Panc1 (cell line): ENCODE measurements around the gene CELF2. TPM values are rescaled to one million over a fixed set of nuclear protein-coding genes. Genes with fewer than 3 reads are reported as not detected.

Experiments
- ATAC-seq: fragments of 200-7000 bp; cut with Tn5 transposase; 2 replicates; pipeline ENCODE4 v1.9.1; 2020; ENCODE audit warnings: mild to moderate bottlenecking, moderate library complexity
- BruUV-seq: library from RNA; stranded (reverse); fragments of 400-500 nt; replicated peaks from 2 replicates; lab custom pipeline; 2021; lab: Mats Ljungman, UMichigan
- CTCF ChIA-PET: fragments of 300-600 bp; sonication (Branson Sonifier 250); formaldehyde crosslinking; loops from one replicate; lab custom pipeline; 2022; ENCODE audit warnings: antibody characterized with exemption; lab: Charles Lee
- POLR2A ChIA-PET: fragments of 300-600 bp; sonication (Branson Sonifier 250); formaldehyde crosslinking; loops from one replicate; lab custom pipeline; 2022; ENCODE audit warnings: antibody characterized with exemption; lab: Charles Lee
- DNase-seq: peaks from one replicate; pipeline ENCODE4 v3.0.0-alpha.2; 2010; ENCODE audit warnings: low read depth, low spot score
- H3K27ac ChIP-seq: 2 replicates; pipeline ENCODE4 v1.5.1; 2011; ENCODE audit warnings: mild to moderate bottlenecking, low read length, inconsistent platforms
- H3K27me3 ChIP-seq: fragments of 200-500 bp; sonication (Bioruptor generic); 2 replicates; pipeline ENCODE4 v1.6.0; 2014; ENCODE audit warnings: low read length, inconsistent platforms; ENCODE audit not compliant: control insufficient read depth, insufficient read depth
- H3K36me3 ChIP-seq: fragments of 200-500 bp; sonication (Bioruptor generic); 2 replicates; pipeline ENCODE4 v1.5.1; 2014; ENCODE audit warnings: inconsistent platforms, mild to moderate bottlenecking, low read length, moderate library complexity; ENCODE audit not compliant: control insufficient read depth, insufficient read depth
- H3K4me1 ChIP-seq: 2 replicates; pipeline ENCODE4 v1.5.1; 2011; ENCODE audit warnings: inconsistent platforms, mild to moderate bottlenecking, low read length, moderate library complexity; ENCODE audit not compliant: control insufficient read depth, insufficient read depth
- H3K4me3 ChIP-seq, 2 experiments: 2 replicates each; pipeline ENCODE4 v1.5.1; 2011 to 2012; ENCODE audit warnings: low read depth in 2 of 2, low read length in 2 of 2, mild to moderate bottlenecking in 2 of 2, inconsistent platforms in 1 of 2, moderate library complexity in 1 of 2
- H3K9me3 ChIP-seq: fragments of 200-500 bp; sonication (Bioruptor generic); 2 replicates; pipeline ENCODE4 v1.5.1; 2014; ENCODE audit warnings: low read depth, mild to moderate bottlenecking, inconsistent platforms, low read length, moderate library complexity; ENCODE audit not compliant: control insufficient read depth, insufficient read depth
- POLR2AphosphoS5 ChIP-seq: IDR thresholded peaks from 2 replicates; pipeline ENCODE4 v1.6.1; 2012; ENCODE audit warnings: mild to moderate bottlenecking, low read depth, low read length, moderate library complexity
- REST ChIP-seq, 2 experiments: IDR thresholded peaks; 2 replicates each; pipeline ENCODE4 v1.6.1; 2011 to 2012; ENCODE audit warnings: low read depth in 2 of 2, control low read depth in 1 of 2, low read length in 1 of 2, mild to moderate bottlenecking in 1 of 2, moderate library complexity in 1 of 2; ENCODE audit not compliant: insufficient read depth in 1 of 2
- SIN3A ChIP-seq: IDR thresholded peaks from 2 replicates; pipeline ENCODE4 v1.6.1; 2012; ENCODE audit warnings: low read depth, mild to moderate bottlenecking, low read length, moderate library complexity, borderline replicate concordance; ENCODE audit not compliant: insufficient read depth
- TCF7L2 ChIP-seq: IDR thresholded peaks from 2 replicates; pipeline ENCODE4 v1.6.1; 2011; ENCODE audit warnings: mild to moderate bottlenecking, low read depth, low read length, inconsistent platforms
- in situ Hi-C: cut with HindIII; loops from 2 replicates; pipeline ENCODE4 v1.10.0; 2016; ENCODE audit warnings: low sequenced_read_pairs, low pct_unique_long_range_greater_than_20kb
- intact Hi-C: fragments of 100-400 bp; cut with micrococcal nuclease; formaldehyde crosslinking; loops from one replicate; pipeline ENCODE4 v1.10.0; 2022; ENCODE audit not compliant: unreplicated experiment
- total RNA-seq: library from RNA; stranded (reverse); gene quantifications from one replicate; pipeline ENCODE4 v1.2.1, GENCODE V29; 2021; ENCODE audit not compliant: unreplicated experiment
- TF ChIP-seq, protein P1 (sequence below): fragments of 450-650 bp; IDR thresholded peaks from 2 replicates; pipeline ENCODE4 v1.5.1; 2017; ENCODE audit warnings: mild to moderate bottlenecking

CELF2 gene
- total RNA-seq, 1 experiment from 2014 or later: 0.44 TPM

- Histone ChIP-seq H3K27ac (no peak overlapping the region), H3K9me3 (no peaks in the 10 kb centered on the region), H3K27me3 (no peaks in the 10 kb centered on the region), H3K4me3 (no peak overlapping the region), H3K4me1 (no peaks in the 10 kb centered on the region), H3K36me3 (no peaks in the 10 kb centered on the region)
- POLR2A ChIA-PET: no interaction called here
- no peak for ATAC-seq
- intact Hi-C loops: no loop called here
- no peak for TF ChIP-seq TCF7L2
- no peak for TF ChIP-seq POLR2AphosphoS5
- TF ChIP-seq REST (IDR thresholded peaks at IDR 0.05; ENCODE audit: insufficient read depth in 1 of 2, low read depth in 2 of 2, low read length in 1 of 2): no peak
- TF ChIP-seq, protein P1, sequence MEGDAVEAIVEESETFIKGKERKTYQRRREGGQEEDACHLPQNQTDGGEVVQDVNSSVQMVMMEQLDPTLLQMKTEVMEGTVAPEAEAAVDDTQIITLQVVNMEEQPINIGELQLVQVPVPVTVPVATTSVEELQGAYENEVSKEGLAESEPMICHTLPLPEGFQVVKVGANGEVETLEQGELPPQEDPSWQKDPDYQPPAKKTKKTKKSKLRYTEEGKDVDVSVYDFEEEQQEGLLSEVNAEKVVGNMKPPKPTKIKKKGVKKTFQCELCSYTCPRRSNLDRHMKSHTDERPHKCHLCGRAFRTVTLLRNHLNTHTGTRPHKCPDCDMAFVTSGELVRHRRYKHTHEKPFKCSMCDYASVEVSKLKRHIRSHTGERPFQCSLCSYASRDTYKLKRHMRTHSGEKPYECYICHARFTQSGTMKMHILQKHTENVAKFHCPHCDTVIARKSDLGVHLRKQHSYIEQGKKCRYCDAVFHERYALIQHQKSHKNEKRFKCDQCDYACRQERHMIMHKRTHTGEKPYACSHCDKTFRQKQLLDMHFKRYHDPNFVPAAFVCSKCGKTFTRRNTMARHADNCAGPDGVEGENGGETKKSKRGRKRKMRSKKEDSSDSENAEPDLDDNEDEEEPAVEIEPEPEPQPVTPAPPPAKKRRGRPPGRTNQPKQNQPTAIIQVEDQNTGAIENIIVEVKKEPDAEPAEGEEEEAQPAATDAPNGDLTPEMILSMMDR: no peak
- TF ChIP-seq SIN3A: no peak
- DNase-seq: no peak
- CTCF ChIA-PET: no interaction called here
- no TSS peak for BruUV-seq
- in situ Hi-C loops: no loop called here
These were observed 281.5 kb downstream of the CELF2 start for GRCh38 chr10:11299125-11299524.

DNA sequence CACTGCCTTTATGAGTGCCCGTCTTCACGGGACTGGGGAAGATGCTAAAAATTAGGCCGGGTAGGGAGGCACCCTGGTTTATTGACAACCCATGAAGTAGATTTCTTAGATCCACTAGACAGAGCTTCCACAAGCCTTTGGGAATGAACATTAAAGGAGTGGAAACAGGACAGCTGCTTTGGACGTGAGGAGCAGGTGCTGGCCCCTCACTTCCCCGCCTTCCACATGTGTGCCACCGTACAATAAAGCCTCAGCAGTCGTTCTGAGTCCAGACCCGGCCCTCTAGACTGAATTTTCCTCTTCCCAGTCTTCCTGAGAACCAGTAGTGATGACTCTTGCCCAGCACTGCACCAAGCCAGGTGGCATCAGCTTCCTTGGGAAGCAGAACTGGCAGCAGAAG lies 282.4 kb downstream of the CELF2 start:
- H3K27me3 ChIP-seq: no peaks in the 10 kb centered on the region
- ChIA-PET CTCF (interaction anchor here (0.7 kb wide), 1 partner anchor 27 kb away, joined by 4 read pairs; no protein-coding TSS in a partner anchor), POLR2A (no interaction called here)
- no peak overlapping the region for H3K4me3 ChIP-seq
- no peaks in the 10 kb centered on the region for H3K9me3 ChIP-seq
- intact Hi-C loops: no loop called here
- ATAC-seq: no peak
- H3K4me1 ChIP-seq: no peaks in the 10 kb centered on the region
- no peaks in the 10 kb centered on the region for H3K36me3 ChIP-seq
- TF ChIP-seq SIN3A (no peak), REST (IDR thresholded peaks at IDR 0.05; ENCODE audit: insufficient read depth in 1 of 2, low read depth in 2 of 2, low read length in 1 of 2) (no peak), TCF7L2 (no peak), POLR2AphosphoS5 (no peak)
- TF ChIP-seq, protein P1: no peak
- DNase-seq: no peak
- H3K27ac ChIP-seq: no peak overlapping the region
- in situ Hi-C loops: no loop called here
- no TSS peak for BruUV-seq
